Hepatocyte (in vitro differentiated cells): ENCODE measurements around the gene TUNAR. TPM values are rescaled to one million over a fixed set of nuclear protein-coding genes. Genes with fewer than 3 reads are reported as not detected.

Source experiments
- DNase-seq: peaks from one replicate; pipeline ENCODE4 v3.0.0-alpha.2; 2016; ENCODE audit warnings: low spot score
- H2AFZ ChIP-seq: fragments of 200-600 bp; sonication (generic); 2 replicates; pipeline ENCODE4 v1.6.0; 2016; ENCODE audit warnings: antibody characterized with exemption, mild to moderate bottlenecking
- H3K27ac ChIP-seq: fragments of 200-600 bp; sonication (generic); 2 replicates; pipeline ENCODE4 v1.5.1; 2016; ENCODE audit warnings: mild to moderate bottlenecking
- H3K27me3 ChIP-seq: fragments of 200-600 bp; sonication (generic); 2 replicates; pipeline ENCODE4 v1.6.1; 2016
- H3K36me3 ChIP-seq: fragments of 200-600 bp; sonication (generic); replicated peaks from 2 replicates; pipeline ENCODE4 v1.5.1; 2016; ENCODE audit warnings: low read depth; ENCODE audit not compliant: insufficient read depth
- H3K4me1 ChIP-seq: fragments of 200-600 bp; sonication (generic); 2 replicates; pipeline ENCODE4 v1.5.1; 2016; ENCODE audit warnings: mild to moderate bottlenecking, moderate library complexity; ENCODE audit not compliant: insufficient read depth
- H3K4me2 ChIP-seq: fragments of 200-600 bp; sonication (generic); 2 replicates; pipeline ENCODE4 v1.6.0; 2016
- H3K4me3 ChIP-seq: fragments of 200-600 bp; sonication (generic); 2 replicates; pipeline ENCODE4 v1.5.1; 2016; ENCODE audit warnings: mild to moderate bottlenecking
- H3K79me2 ChIP-seq: fragments of 200-600 bp; sonication (generic); 2 replicates; pipeline ENCODE4 v1.6.0; 2017; ENCODE audit warnings: mild to moderate bottlenecking
- H3K9me2 ChIP-seq: fragments of 200-600 bp; sonication (generic); replicated peaks from 2 replicates; pipeline ENCODE4 v1.6.0; 2017; ENCODE audit warnings: mild to moderate bottlenecking; ENCODE audit not compliant: insufficient read depth
- H3K9me3 ChIP-seq: fragments of 200-600 bp; sonication (generic); 2 replicates; pipeline ENCODE4 v1.5.1; 2016; ENCODE audit warnings: low read depth, mild to moderate bottlenecking
- H4K20me1 ChIP-seq: fragments of 200-600 bp; sonication (generic); 2 replicates; pipeline ENCODE4 v1.6.0; 2016; ENCODE audit warnings: mild to moderate bottlenecking; ENCODE audit not compliant: insufficient read depth, poor library complexity, severe bottlenecking
- EZH2 ChIP-seq: fragments of 200-600 bp; sonication (generic); IDR thresholded peaks from 2 replicates; pipeline ENCODE4 v1.6.1; 2016; ENCODE audit warnings: antibody characterized with exemption, mild to moderate bottlenecking, borderline replicate concordance
- EZH2phosphoT487 ChIP-seq: fragments of 200-600 bp; sonication (generic); IDR thresholded peaks from one replicate; pipeline ENCODE4 v1.6.1; 2018; ENCODE audit warnings: antibody characterized with exemption, mild to moderate bottlenecking, low read depth, moderate library complexity; ENCODE audit not compliant: unreplicated experiment, severe bottlenecking
- WGBS: methylation state at CpG from one replicate; pipeline ENCODE4 v1.1.6; 2016; ENCODE audit warnings: low lambda C conversion rate; ENCODE audit errors: missing lambda C conversion rate; 5-methylcytosine and 5-hydroxymethylcytosine counted together
- polyA plus RNA-seq: library from polyadenylated mRNA; unstranded; fragments of >200 nt; fragmentation: Nextera tagmentation; extraction: Ambion mirVana; gene quantifications from 2 replicates; pipeline ENCODE4 v1.2.1, GENCODE V29; 2016
- total RNA-seq: library from RNA; depleted of rRNA; stranded (reverse); fragments of >200 nt; gene quantifications from 2 replicates; pipeline ENCODE4 v1.2.3, GENCODE V29; 2014
- TF ChIP-seq, protein P1 (sequence below): fragments of 200-600 bp; sonication (generic); IDR thresholded peaks from 2 replicates; pipeline ENCODE4 v1.5.1; 2016; ENCODE audit warnings: antibody characterized with exemption, mild to moderate bottlenecking; ENCODE audit not compliant: poor library complexity

TUNAR gene
- total and polyA plus RNA-seq, 2 experiments from 2014 or later = 0.13 TPM; not detected in 1

- peaks cover 9% of the 10 kb centered on the region for H3K27me3 ChIP-seq
- H3K9me3 ChIP-seq = no peaks in the 10 kb centered on the region
- H3K4me1 ChIP-seq = no peaks in the 10 kb centered on the region
- TF ChIP-seq, protein P1, sequence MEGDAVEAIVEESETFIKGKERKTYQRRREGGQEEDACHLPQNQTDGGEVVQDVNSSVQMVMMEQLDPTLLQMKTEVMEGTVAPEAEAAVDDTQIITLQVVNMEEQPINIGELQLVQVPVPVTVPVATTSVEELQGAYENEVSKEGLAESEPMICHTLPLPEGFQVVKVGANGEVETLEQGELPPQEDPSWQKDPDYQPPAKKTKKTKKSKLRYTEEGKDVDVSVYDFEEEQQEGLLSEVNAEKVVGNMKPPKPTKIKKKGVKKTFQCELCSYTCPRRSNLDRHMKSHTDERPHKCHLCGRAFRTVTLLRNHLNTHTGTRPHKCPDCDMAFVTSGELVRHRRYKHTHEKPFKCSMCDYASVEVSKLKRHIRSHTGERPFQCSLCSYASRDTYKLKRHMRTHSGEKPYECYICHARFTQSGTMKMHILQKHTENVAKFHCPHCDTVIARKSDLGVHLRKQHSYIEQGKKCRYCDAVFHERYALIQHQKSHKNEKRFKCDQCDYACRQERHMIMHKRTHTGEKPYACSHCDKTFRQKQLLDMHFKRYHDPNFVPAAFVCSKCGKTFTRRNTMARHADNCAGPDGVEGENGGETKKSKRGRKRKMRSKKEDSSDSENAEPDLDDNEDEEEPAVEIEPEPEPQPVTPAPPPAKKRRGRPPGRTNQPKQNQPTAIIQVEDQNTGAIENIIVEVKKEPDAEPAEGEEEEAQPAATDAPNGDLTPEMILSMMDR = no peak
- TF ChIP-seq EZH2phosphoT487 = no peak
- no peak for TF ChIP-seq EZH2
- H2AFZ ChIP-seq = no peak overlapping the region
- H3K27ac ChIP-seq = no peak overlapping the region
- H3K79me2 ChIP-seq = no peaks in the 10 kb centered on the region
- WGBS = 43% methylated on average over 4 of the region's 4 CpGs
- no peaks in the 10 kb centered on the region for H3K9me2 ChIP-seq
- H4K20me1 ChIP-seq = no peaks in the 10 kb centered on the region
- DNase-seq = no peak
- no peak overlapping the region for H3K4me3 ChIP-seq
- H3K36me3 ChIP-seq = no peaks in the 10 kb centered on the region
- no peak overlapping the region for H3K4me2 ChIP-seq
Observed at GRCh38 chr14:95943699-95944098, 67.1 kb downstream of the TUNAR start.

- Histone ChIP-seq H3K4me3 (no peak overlapping the region), H3K4me2 (no peak overlapping the region), H3K79me2 (no peaks in the 10 kb centered on the region), H4K20me1 (no peaks in the 10 kb centered on the region), H3K4me1 (no peaks in the 10 kb centered on the region), H2AFZ (no peak overlapping the region), H3K9me3 (no peaks in the 10 kb centered on the region), H3K36me3 (no peaks in the 10 kb centered on the region), H3K27ac (no peak overlapping the region), H3K9me2 (no peaks in the 10 kb centered on the region), H3K27me3 (peaks cover 10% of the 10 kb centered on the region)
- 63% methylated on average over 6 of the region's 6 CpGs for WGBS
- DNase-seq = no peak
- TF ChIP-seq EZH2 = no peak
- no peak for TF ChIP-seq EZH2phosphoT487
- TF ChIP-seq, protein P1 = no peak
Observed at GRCh38 chr14:95944462-95944861, 67.8 kb downstream of the TUNAR start.

DNA sequence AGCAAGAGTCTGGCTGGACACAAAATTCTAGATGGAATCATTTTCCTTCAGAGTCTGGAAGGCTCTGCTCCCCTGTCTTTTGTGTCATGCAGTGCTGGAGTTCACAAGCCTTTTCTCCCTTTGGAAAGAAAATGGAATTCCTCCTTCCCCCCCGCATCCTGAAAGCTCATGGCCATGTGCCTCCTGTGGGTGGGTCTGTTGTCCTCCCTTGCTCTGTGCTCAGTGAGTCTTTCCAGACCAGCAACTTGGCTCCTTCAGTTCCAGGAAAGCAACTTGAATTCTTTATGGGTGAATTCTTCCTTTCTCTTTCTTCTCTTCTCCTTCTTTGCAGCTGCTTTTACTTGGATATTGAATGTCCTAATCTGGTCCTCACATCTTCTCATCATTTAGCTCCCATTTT, 70.2 kb downstream of the TUNAR start:
- no peak overlapping the region for H2AFZ ChIP-seq
- H3K4me1 ChIP-seq = no peaks in the 10 kb centered on the region
- DNase-seq = no peak
- H3K9me2 ChIP-seq = no peaks in the 10 kb centered on the region
- no peaks in the 10 kb centered on the region for H4K20me1 ChIP-seq
- WGBS = 47% methylated on average over 1 of the region's 1 CpG
- H3K27ac ChIP-seq = no peak overlapping the region
- no peaks in the 10 kb centered on the region for H3K79me2 ChIP-seq
- no peaks in the 10 kb centered on the region for H3K9me3 ChIP-seq
- H3K4me3 ChIP-seq = no peak overlapping the region
- no peak overlapping the region for H3K4me2 ChIP-seq
- no peaks in the 10 kb centered on the region for H3K36me3 ChIP-seq
- peaks cover 10% of the 10 kb centered on the region for H3K27me3 ChIP-seq
- TF ChIP-seq, protein P1 = no peak
- no peak for TF ChIP-seq EZH2phosphoT487
- TF ChIP-seq EZH2 = no peak

GRCh38 chr14:95948558-95948981, 71.9 kb downstream of the TUNAR start:
- 19% methylated on average over 2 of the region's 2 CpGs for WGBS

More at GRCh38 chr14:95948558-95948981, 71.9 kb downstream of the TUNAR start:
- Histone ChIP-seq H3K4me3 (no peak overlapping the region), H4K20me1 (no peaks in the 10 kb centered on the region), H3K9me2 (no peaks in the 10 kb centered on the region), H3K9me3 (no peaks in the 10 kb centered on the region), H3K4me2 (no peak overlapping the region), H3K4me1 (no peaks in the 10 kb centered on the region), H2AFZ (no peak overlapping the region), H3K79me2 (no peaks in the 10 kb centered on the region), H3K36me3 (no peaks in the 10 kb centered on the region), H3K27me3 (peaks cover 10% of the 10 kb centered on the region), H3K27ac (no peak overlapping the region)
- TF ChIP-seq EZH2phosphoT487 = no peak
- TF ChIP-seq, protein P1 = no peak
- TF ChIP-seq EZH2 = no peak
- DNase-seq = no peak
